GM23248 (cell line): ENCODE results near the gene TEX36. TPM values are rescaled to one million over a fixed set of nuclear protein-coding genes. Genes with fewer than 3 reads are reported as not detected.

Experiments
- DNase-seq: peaks from one replicate; pipeline ENCODE4 v3.0.0-alpha.2; 2015
- H2AFZ ChIP-seq: fragments of 200-600 bp; sonication (generic); 2 replicates; pipeline ENCODE4 v1.6.1; 2016; ENCODE audit warnings: antibody characterized with exemption
- H3F3A ChIP-seq: fragments of 200-600 bp; sonication (generic); 2 replicates; pipeline ENCODE4 v1.6.1; 2016; ENCODE audit warnings: mild to moderate bottlenecking, antibody characterized with exemption, mixed run types; ENCODE audit not compliant: insufficient read depth
- H3K27ac ChIP-seq: fragments of 200-600 bp; sonication (generic); 2 replicates; pipeline ENCODE4 v1.5.1; 2016; ENCODE audit warnings: mild to moderate bottlenecking
- H3K27me3 ChIP-seq: fragments of 200-600 bp; sonication (generic); replicated peaks from 2 replicates; pipeline ENCODE4 v1.6.1; 2016; ENCODE audit warnings: mild to moderate bottlenecking; ENCODE audit not compliant: insufficient read depth
- H3K36me3 ChIP-seq: fragments of 200-600 bp; sonication (generic); 2 replicates; pipeline ENCODE4 v1.6.1; 2016; ENCODE audit warnings: low read depth, mild to moderate bottlenecking
- H3K4me1 ChIP-seq: fragments of 200-600 bp; sonication (generic); 2 replicates; pipeline ENCODE4 v1.6.1; 2016; ENCODE audit warnings: mild to moderate bottlenecking; ENCODE audit not compliant: insufficient read depth
- H3K4me2 ChIP-seq: fragments of 200-600 bp; sonication (generic); one replicate; pipeline ENCODE4 v1.6.1; 2016; ENCODE audit warnings: mild to moderate bottlenecking; ENCODE audit not compliant: unreplicated experiment
- H3K4me3 ChIP-seq: fragments of 200-600 bp; sonication (generic); 2 replicates; pipeline ENCODE4 v1.5.1; 2016; ENCODE audit warnings: mild to moderate bottlenecking
- H3K79me2 ChIP-seq: fragments of 200-600 bp; sonication (generic); 2 replicates; pipeline ENCODE4 v1.6.1; 2016; ENCODE audit warnings: mild to moderate bottlenecking; ENCODE audit not compliant: insufficient read depth
- H3K9ac ChIP-seq: fragments of 200-600 bp; sonication (generic); 2 replicates; pipeline ENCODE4 v1.6.1; 2016; ENCODE audit warnings: mild to moderate bottlenecking
- H3K9me2 ChIP-seq: fragments of 200-600 bp; sonication (generic); 2 replicates; pipeline ENCODE4 v1.6.1; 2016; ENCODE audit warnings: mixed run types, mild to moderate bottlenecking, moderate library complexity; ENCODE audit not compliant: insufficient read depth
- H3K9me3 ChIP-seq: fragments of 200-600 bp; sonication (generic); one replicate; pipeline ENCODE4 v1.6.1; 2017; ENCODE audit warnings: low read depth
- H4K20me1 ChIP-seq: fragments of 200-600 bp; sonication (generic); 2 replicates; pipeline ENCODE4 v1.6.0; 2016; ENCODE audit not compliant: insufficient read depth
- EZH2 ChIP-seq: fragments of 200-600 bp; sonication (generic); IDR thresholded peaks from 2 replicates; pipeline ENCODE4 v1.6.1; 2018; ENCODE audit warnings: antibody characterized with exemption, mild to moderate bottlenecking; ENCODE audit not compliant: insufficient read depth, poor library complexity, severe bottlenecking
- EZH2phosphoT487 ChIP-seq: fragments of 200-600 bp; sonication (generic); IDR thresholded peaks from 2 replicates; pipeline ENCODE4 v1.6.1; 2018; ENCODE audit warnings: antibody characterized with exemption, moderate library complexity, mild to moderate bottlenecking, low read depth; ENCODE audit not compliant: insufficient read depth
- WGBS, 2 experiments: methylation state at CpG; one replicate each; pipeline ENCODE4 v1.1.6; 2015 to 2017; ENCODE audit warnings: low lambda C conversion rate in 2 of 2, low coverage in 1 of 2; ENCODE audit errors: missing lambda C conversion rate in 2 of 2; 5-methylcytosine and 5-hydroxymethylcytosine counted together
- in situ Hi-C: fragments of 300-500 bp; cut with MboI; formaldehyde crosslinking; loops from 2 replicates; pipeline ENCODE4 v1.15.0; 2020
- polyA plus RNA-seq: library from polyadenylated mRNA; unstranded; fragments of >200 nt; fragmentation: Nextera tagmentation; extraction: Ambion mirVana; gene quantifications from 2 replicates; pipeline ENCODE4 v1.2.1, GENCODE V29; 2016
- total RNA-seq: library from RNA; depleted of rRNA; stranded (reverse); fragments of >200 nt; shearing (Covaris generic); gene quantifications from 2 replicates; pipeline ENCODE4 v1.2.3, GENCODE V29; 2014

Gene TEX36
- total and polyA plus RNA-seq, 2 experiments from 2014 or later = 0.34 to 0.76 TPM

DNA sequence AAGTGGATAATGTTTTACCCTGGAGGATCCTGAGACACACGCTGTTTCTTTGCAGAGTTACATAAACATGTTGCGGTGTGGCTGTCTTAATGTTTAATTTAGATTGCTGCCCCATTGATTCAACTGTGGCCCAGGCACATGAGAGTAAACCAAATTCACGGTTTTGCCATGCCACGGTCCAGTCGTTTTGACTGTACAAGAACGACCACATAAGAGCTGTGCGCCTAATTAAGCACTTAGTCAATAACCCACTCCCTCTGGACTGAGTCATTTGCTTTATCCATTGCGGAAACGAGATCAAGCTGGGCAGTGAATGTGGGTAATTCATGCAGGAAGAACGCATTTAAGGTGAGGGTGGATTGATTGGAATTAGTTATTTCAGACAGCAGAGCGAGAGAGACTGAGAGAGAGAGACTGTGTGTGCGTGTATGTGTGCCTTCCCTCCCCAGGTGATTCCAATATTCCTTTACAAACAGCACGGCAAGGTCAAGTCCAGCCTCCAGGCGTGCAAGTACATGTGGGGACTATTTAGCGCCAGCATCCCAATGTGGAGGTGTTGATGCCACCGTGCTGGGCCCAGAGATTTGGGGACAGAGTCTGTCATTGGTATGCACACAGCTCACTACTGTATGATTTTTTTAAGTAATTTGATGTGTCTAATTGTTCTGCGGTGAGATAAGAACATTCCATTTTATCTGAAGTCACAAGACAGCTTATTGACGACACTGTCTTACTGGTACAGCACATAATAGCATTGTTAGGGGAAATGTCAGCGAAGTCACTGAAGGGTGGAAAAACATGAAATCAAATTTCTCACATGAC, 8.4 kb upstream of the TEX36 start:
- no peak for TF ChIP-seq EZH2phosphoT487
- TF ChIP-seq EZH2 = no peak
- in situ Hi-C loops = no loop called here
- WGBS, 2 experiments = 71 to 74% methylated on average over 19 of the region's 19 CpGs
- H3F3A ChIP-seq = peaks cover 34% of the 10 kb centered on the region
- H3K27ac ChIP-seq = peak overlapping the region; percentile 74
- H3K9ac ChIP-seq = no peak overlapping the region; the same call in 1 of the 2 replicates
- H4K20me1 ChIP-seq = no peaks in the 10 kb centered on the region
- H3K4me1 ChIP-seq = peaks cover 40% of the 10 kb centered on the region
- peak overlapping the region; percentile 67 for H3K4me2 ChIP-seq
- no peak overlapping the region for H3K4me3 ChIP-seq
- H3K36me3 ChIP-seq = no peaks in the 10 kb centered on the region
- H3K27me3 ChIP-seq = no peaks in the 10 kb centered on the region
- H3K79me2 ChIP-seq = no peaks in the 10 kb centered on the region
- H2AFZ ChIP-seq = peak overlapping the region; percentile 67; the same call in 1 of the 2 replicates
- no peaks in the 10 kb centered on the region for H3K9me3 ChIP-seq
- DNase-seq = no peak
- no peaks in the 10 kb centered on the region for H3K9me2 ChIP-seq

- TF ChIP-seq EZH2phosphoT487 = no peak
- no peak for TF ChIP-seq EZH2
- Histone ChIP-seq H3K27ac (no peak overlapping the region), H2AFZ (0 out of 2 replicates have a peak overlapping the region, but pooled peaks have one; percentile 22), H3K9ac (no peak overlapping the region), H3K79me2 (no peaks in the 10 kb centered on the region), H3K27me3 (no peaks in the 10 kb centered on the region), H3K4me1 (peaks cover 33% of the 10 kb centered on the region), H3F3A (peaks cover 30% of the 10 kb centered on the region), H3K4me2 (no peak overlapping the region), H4K20me1 (no peaks in the 10 kb centered on the region), H3K9me3 (no peaks in the 10 kb centered on the region), H3K4me3 (no peak overlapping the region), H3K9me2 (no peaks in the 10 kb centered on the region), H3K36me3 (no peaks in the 10 kb centered on the region)
- in situ Hi-C loops = no loop called here
- WGBS, 2 experiments = 25 to 35% methylated on average over 8 of the region's 8 CpGs
- DNase-seq = no peak
These were observed 7.1 kb upstream of the TEX36 start for GRCh38 chr10:125689955-125690569.

GRCh38 chr10:125687507-125688185, 4.7 kb upstream of the TEX36 start:
- in situ Hi-C loops = no loop called here

GRCh38 chr10:125684581-125684980, 1.6 kb upstream of the TEX36 start:
- 17 to 27% methylated on average over 5 of the region's 5 CpGs for WGBS, 2 experiments
- Histone ChIP-seq H3K9ac (no peak overlapping the region), H3K36me3 (no peaks in the 10 kb centered on the region), H3K4me2 (no peak overlapping the region), H3F3A (no peaks in the 10 kb centered on the region), H3K4me3 (no peak overlapping the region), H3K27me3 (no peaks in the 10 kb centered on the region), H4K20me1 (no peaks in the 10 kb centered on the region), H3K27ac (no peak overlapping the region), H3K4me1 (no peaks in the 10 kb centered on the region), H3K79me2 (no peaks in the 10 kb centered on the region), H2AFZ (no peak overlapping the region), H3K9me2 (no peaks in the 10 kb centered on the region), H3K9me3 (no peaks in the 10 kb centered on the region)
- TF ChIP-seq EZH2 (no peak), EZH2phosphoT487 (no peak)
- in situ Hi-C loops = no loop called here
- DNase-seq = no peak

More at GRCh38 chr10:125687507-125688185, 4.7 kb upstream of the TEX36 start:
- no peak overlapping the region for H3K27ac ChIP-seq
- H3K36me3 ChIP-seq = no peaks in the 10 kb centered on the region
- TF ChIP-seq EZH2 (no peak), EZH2phosphoT487 (no peak)
- H3K9me3 ChIP-seq = no peaks in the 10 kb centered on the region
- H3F3A ChIP-seq = peaks cover 14% of the 10 kb centered on the region
- no peak overlapping the region for H3K4me2 ChIP-seq
- no peak for DNase-seq
- no peak overlapping the region for H3K9ac ChIP-seq
- no peaks in the 10 kb centered on the region for H3K79me2 ChIP-seq
- 52 to 58% methylated on average over 3 of the region's 3 CpGs for WGBS, 2 experiments
- H2AFZ ChIP-seq = no peak overlapping the region
- no peaks in the 10 kb centered on the region for H3K27me3 ChIP-seq
- peaks cover 13% of the 10 kb centered on the region for H3K4me1 ChIP-seq
- no peaks in the 10 kb centered on the region for H4K20me1 ChIP-seq
- no peaks in the 10 kb centered on the region for H3K9me2 ChIP-seq
- H3K4me3 ChIP-seq = no peak overlapping the region
